Urinary bladder (tissue), 4 donors: ENCODE results near the gene SACM1L. TPM values are rescaled to one million over a fixed set of nuclear protein-coding genes. Genes with fewer than 3 reads are reported as not detected.
A peak's percentile ranks its signal among the peaks of the same experiment; 100 is the strongest.
"Not testable (repeated sequence)": the region's sequence is repeated elsewhere in the genome, so short reads cannot be mapped to it uniquely, and the experiment has no call there.

Experiments used
- DNase-seq: peaks from one replicate; pipeline ENCODE4 v3.0.0-alpha.2; 2015; ENCODE audit errors: extremely low spot score
- H3K27ac ChIP-seq: one replicate; pipeline ENCODE4 v1.5.1; 2013; ENCODE audit warnings: low read depth, mild to moderate bottlenecking, moderate library complexity
- H3K36me3 ChIP-seq: one replicate; pipeline ENCODE4 v1.6.1; 2013; ENCODE audit warnings: mild to moderate bottlenecking, moderate library complexity; ENCODE audit not compliant: insufficient read depth
- H3K4me1 ChIP-seq: one replicate; pipeline ENCODE4 v1.6.1; 2013; ENCODE audit warnings: mild to moderate bottlenecking, moderate library complexity; ENCODE audit not compliant: insufficient read depth
- H3K4me3 ChIP-seq: one replicate; pipeline ENCODE4 v1.5.1; 2013; ENCODE audit warnings: low read depth, low read length
- WGBS: extraction: QIAGEN DNeasy Blood & Tissue Kit; methylation state at CpG from one replicate; pipeline ENCODE4 v1.1.7; 2013; 5-methylcytosine and 5-hydroxymethylcytosine counted together
- polyA plus RNA-seq: library from polyadenylated mRNA; stranded (reverse); fragments of 200-250 nt; gene quantifications from one replicate; pipeline ENCODE4 v1.2.3, GENCODE V29; 2013
- total RNA-seq: library from RNA; depleted of rRNA; stranded (reverse); fragments of >200 nt; gene quantifications from one replicate; pipeline ENCODE4 v1.2.3, GENCODE V29; 2014
- donor health status: healthy with polysubstance abuse.
- donor health status: healthy.

The SACM1L gene
- total and polyA plus RNA-seq, 2 donors = 23.4 to 77.9 TPM

GRCh38 chr3:45690336-45691035 is 1.3 kb downstream of the SACM1L start:
- H3K4me1 ChIP-seq = peaks cover 4% of the 10 kb centered on the region

GRCh38 chr3:45691842-45692241 is 2.6 kb downstream of the SACM1L start:
- WGBS = 86% methylated on average over 2 of the region's 2 CpGs
- H3K27ac ChIP-seq = no peak overlapping the region
- H3K4me3 ChIP-seq = no peak overlapping the region
- peaks cover 4% of the 10 kb centered on the region for H3K36me3 ChIP-seq
- no peak for DNase-seq
- H3K4me1 ChIP-seq = peaks cover 4% of the 10 kb centered on the region

More at GRCh38 chr3:45690336-45691035, 1.3 kb downstream of the SACM1L start:
- Histone ChIP-seq H3K27ac (no peak overlapping the region), H3K4me3 (peak overlapping the region; percentile 93), H3K36me3 (no peaks in the 10 kb centered on the region)
- no peak for DNase-seq
- 20% methylated on average over 4 of the region's 4 CpGs for WGBS

- Histone ChIP-seq H3K4me3 (no peak overlapping the region), H3K36me3 (peaks cover 4% of the 10 kb centered on the region), H3K4me1 (peaks cover 4% of the 10 kb centered on the region), H3K27ac (no peak overlapping the region)
- WGBS = 79% methylated on average over 3 of the region's 3 CpGs
- no peak for DNase-seq
Measured at GRCh38 chr3:45692866-45693265, 3.7 kb downstream of the SACM1L start.

GRCh38 chr3:45693941-45694521 is 4.8 kb downstream of the SACM1L start:
- Histone ChIP-seq H3K4me3 (no peak overlapping the region), H3K4me1 (peaks cover 2% of the 10 kb centered on the region), H3K27ac (peak overlapping the region; percentile 67), H3K36me3 (peaks cover 4% of the 10 kb centered on the region)
- WGBS = 67% methylated on average over 3 of the region's 3 CpGs
- no peak for DNase-seq

GRCh38 chr3:45695166-45695565 is 6.0 kb downstream of the SACM1L start:
- WGBS = 82% methylated on average over 4 of the region's 4 CpGs
- not testable (repeated sequence) for H3K27ac ChIP-seq, H3K4me1 ChIP-seq, H3K36me3 ChIP-seq, DNase-seq, H3K4me3 ChIP-seq

GRCh38 chr3:45700570-45701073 is 11.4 kb downstream of the SACM1L start:
- DNase-seq = no peak
- WGBS = 98% methylated on average over 6 of the region's 6 CpGs
- Histone ChIP-seq H3K36me3 (peaks cover 5% of the 10 kb centered on the region), H3K4me1 (no peaks in the 10 kb centered on the region), H3K4me3 (no peak overlapping the region), H3K27ac (no peak overlapping the region)

- Histone ChIP-seq H3K4me3 (no peak overlapping the region), H3K27ac (no peak overlapping the region), H3K36me3 (peaks cover 2% of the 10 kb centered on the region), H3K4me1 (no peaks in the 10 kb centered on the region)
- no peak for DNase-seq
- WGBS = 66% methylated on average over 9 of the region's 9 CpGs
Measured at GRCh38 chr3:45701172-45701867, 12.1 kb downstream of the SACM1L start.

GRCh38 chr3:45704301-45704943 is 15.2 kb downstream of the SACM1L start:
- 95% methylated on average over 4 of the region's 4 CpGs for WGBS
- H3K36me3 ChIP-seq = peaks cover 2% of the 10 kb centered on the region
- no peak for DNase-seq
- no peaks in the 10 kb centered on the region for H3K4me1 ChIP-seq
- no peak overlapping the region for H3K4me3 ChIP-seq
- H3K27ac ChIP-seq = no peak overlapping the region

GRCh38 chr3:45705839-45706808 is 16.9 kb downstream of the SACM1L start:
- Histone ChIP-seq H3K4me1 (no peaks in the 10 kb centered on the region), H3K4me3 (no peak overlapping the region), H3K36me3 (peaks cover 2% of the 10 kb centered on the region), H3K27ac (no peak overlapping the region)
- 89% methylated on average over 2 of the region's 2 CpGs for WGBS
- no peak for DNase-seq

- DNase-seq = no peak
- H3K4me1 ChIP-seq = no peaks in the 10 kb centered on the region
- no peak overlapping the region for H3K27ac ChIP-seq
- no peak overlapping the region for H3K4me3 ChIP-seq
- H3K36me3 ChIP-seq = no peaks in the 10 kb centered on the region
- 81% methylated on average over 4 of the region's 4 CpGs for WGBS
Measured at GRCh38 chr3:45711931-45712330, 22.7 kb downstream of the SACM1L start.

GRCh38 chr3:45712434-45713110 is 23.4 kb downstream of the SACM1L start:
- WGBS = 77% methylated on average over 7 of the region's 7 CpGs
- Histone ChIP-seq H3K36me3 (no peaks in the 10 kb centered on the region), H3K4me3 (no peak overlapping the region), H3K4me1 (no peaks in the 10 kb centered on the region), H3K27ac (no peak overlapping the region)
- no peak for DNase-seq

GRCh38 chr3:45715945-45716344 is 26.7 kb downstream of the SACM1L start:
- DNase-seq = no peak
- Histone ChIP-seq H3K27ac (no peak overlapping the region), H3K4me1 (no peaks in the 10 kb centered on the region), H3K36me3 (no peaks in the 10 kb centered on the region), H3K4me3 (no peak overlapping the region)
- WGBS = 74% methylated on average over 2 of the region's 2 CpGs
